HG02870 (cell line): ENCODE results near the gene FIZ1.

Source experiments
- ATAC-seq: cut with Tn5 transposase; IDR thresholded peaks from one replicate; pipeline ENCODE4 v1.9.1; 2021; ENCODE audit warnings: mild to moderate bottlenecking, moderate library complexity; ENCODE audit not compliant: unreplicated experiment

FIZ1 gene

GRCh38 chr19:55613930-55614710 is 14.8 kb upstream of the FIZ1 start:
- no peak for ATAC-seq

- no peak for ATAC-seq
Measured at GRCh38 chr19:55613396-55613795, 14.1 kb upstream of the FIZ1 start.

- ATAC-seq: no peak
Measured at GRCh38 chr19:55611983-55612645, 12.8 kb upstream of the FIZ1 start.

DNA sequence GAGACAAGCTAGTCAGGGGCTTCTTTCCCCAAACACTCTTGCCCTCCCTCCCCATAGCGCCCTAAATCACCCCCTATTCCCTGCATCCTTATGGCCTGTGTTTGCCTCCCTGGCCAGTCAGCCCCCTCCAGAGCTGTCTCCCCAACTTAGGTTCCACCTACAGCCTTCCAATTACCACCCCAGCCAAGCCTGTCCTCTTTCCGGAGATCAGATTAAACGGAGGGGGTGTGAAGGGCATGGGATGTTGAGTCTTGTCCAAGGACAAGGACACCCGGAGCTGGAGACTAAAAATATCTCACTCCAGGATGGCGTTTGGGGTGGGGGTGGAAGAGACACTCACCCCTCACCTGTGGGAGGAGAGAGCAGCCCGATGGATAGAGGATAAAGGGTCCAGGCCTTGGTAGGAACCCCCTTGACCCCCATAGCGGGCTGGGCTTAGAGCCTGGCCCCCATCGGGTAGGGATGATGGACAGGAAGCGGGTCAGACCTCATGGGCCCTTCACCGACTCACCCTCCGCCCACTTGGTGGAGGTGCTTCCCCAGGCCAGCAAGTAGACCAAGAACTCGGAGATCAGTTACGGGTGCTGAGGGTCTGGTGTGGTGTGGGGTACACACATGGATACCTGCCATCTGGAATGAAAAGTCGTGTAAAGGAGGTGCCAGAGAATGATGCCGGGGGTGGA is 12.1 kb upstream of the FIZ1 start:
- no peak for ATAC-seq

GRCh38 chr19:55609326-55609725 is 10.0 kb upstream of the FIZ1 start:
- no peak for ATAC-seq

- no peak for ATAC-seq
Measured at GRCh38 chr19:55606817-55607216, 7.5 kb upstream of the FIZ1 start.

DNA sequence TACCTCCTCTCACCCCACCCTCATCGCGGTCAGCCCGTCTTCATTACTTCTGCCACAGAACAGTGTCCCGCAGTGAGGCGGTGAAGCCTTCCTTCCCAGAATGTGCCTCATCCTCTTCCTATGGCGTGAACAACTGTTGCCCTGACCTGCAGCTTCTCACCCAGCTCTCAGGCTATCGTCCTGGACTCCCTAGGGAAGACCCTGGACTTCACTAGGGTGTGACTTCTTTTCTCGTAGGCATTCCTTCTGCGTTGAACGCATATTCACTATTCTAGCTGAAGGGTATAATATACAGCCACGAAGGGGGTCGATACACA is 7.1 kb upstream of the FIZ1 start:
- no peak for ATAC-seq

- ATAC-seq: no peak
Measured at GRCh38 chr19:55605637-55606470, 6.5 kb upstream of the FIZ1 start, which contains the start of gene ZNF865. ZNF865 (plus strand) TSS chr19:55605647; CDS start chr19:55613619, 7,972 bp downstream.

- peak; percentile 75 for ATAC-seq
Measured at GRCh38 chr19:55605207-55605636, 5.9 kb upstream of the FIZ1 start.

DNA sequence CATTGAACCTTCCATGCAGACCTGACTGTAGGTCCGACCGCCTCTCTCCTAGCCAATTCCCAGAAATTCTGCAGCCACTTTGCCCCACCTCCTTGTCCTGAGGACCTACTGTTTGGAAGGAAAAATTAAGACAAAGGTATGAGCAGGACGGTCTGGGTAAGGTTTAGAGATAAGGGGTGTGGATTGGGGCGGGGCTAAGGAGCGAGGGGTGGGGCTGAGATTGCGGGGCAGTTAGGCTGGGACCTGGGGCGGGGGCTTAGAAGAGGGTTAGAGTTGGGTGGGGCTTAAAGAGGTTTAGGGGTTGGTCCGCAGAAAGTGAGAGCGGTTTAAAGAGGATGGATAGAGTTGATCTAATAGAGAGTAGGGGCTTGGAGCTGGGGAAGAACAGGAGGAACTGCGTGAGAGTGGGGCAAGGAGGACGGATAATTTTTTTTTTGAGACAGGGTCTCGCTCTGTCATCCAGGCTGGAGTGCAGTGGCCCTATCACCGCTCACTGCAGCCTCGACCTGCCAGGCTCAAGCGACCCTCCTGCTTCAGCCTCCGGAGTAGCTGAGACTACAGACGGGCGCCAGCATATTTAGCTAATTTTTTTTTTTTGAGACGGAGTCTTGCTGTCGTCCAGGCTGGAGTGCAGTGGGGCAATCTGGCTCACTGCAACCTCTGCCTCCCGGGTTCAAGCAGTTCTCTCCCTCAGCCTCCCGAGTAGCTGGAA is 4.4 kb upstream of the FIZ1 start:
- no peak for ATAC-seq

- ATAC-seq: no peak
Measured at GRCh38 chr19:55603115-55603514, 3.8 kb upstream of the FIZ1 start.

GRCh38 chr19:55602104-55603001 is 3.0 kb upstream of the FIZ1 start:
- ATAC-seq: no peak

GRCh38 chr19:55601084-55601483 is 1.8 kb upstream of the FIZ1 start:
- no peak for ATAC-seq

DNA sequence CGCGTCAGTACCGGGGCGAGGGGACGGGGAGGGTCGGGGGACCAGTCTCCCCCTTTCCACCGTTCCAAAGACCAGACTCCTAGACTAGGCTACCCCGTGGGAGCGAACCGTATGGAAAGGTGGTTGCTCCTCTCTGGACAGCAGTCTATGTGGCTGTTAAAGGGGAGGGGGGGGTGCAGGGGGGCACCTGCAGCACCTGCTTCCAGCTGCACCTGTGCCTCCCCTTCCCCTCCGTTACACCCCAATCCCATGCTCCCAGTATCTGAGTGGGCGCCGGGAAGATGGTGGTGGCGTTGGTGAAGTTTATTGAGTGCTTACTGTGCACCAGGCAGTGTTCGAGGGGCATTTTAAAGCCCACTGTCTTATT is 1.3 kb upstream of the FIZ1 start:
- ATAC-seq: no peak

GRCh38 chr19:55599842-55600661 is 735 bp upstream of the FIZ1 start, which contains the start of gene ZNF524:
ZNF524 (plus strand) TSS chr19:55600288; CDS start chr19:55602113, 1,825 bp downstream.
- peak; percentile 32 for ATAC-seq

GRCh38 chr19:55598719-55599467 is 424 bp downstream of the FIZ1 start:
- peak; percentile 49 for ATAC-seq

GRCh38 chr19:55598034-55598433 is 1.3 kb downstream of the FIZ1 start:
- ATAC-seq: no peak

DNA sequence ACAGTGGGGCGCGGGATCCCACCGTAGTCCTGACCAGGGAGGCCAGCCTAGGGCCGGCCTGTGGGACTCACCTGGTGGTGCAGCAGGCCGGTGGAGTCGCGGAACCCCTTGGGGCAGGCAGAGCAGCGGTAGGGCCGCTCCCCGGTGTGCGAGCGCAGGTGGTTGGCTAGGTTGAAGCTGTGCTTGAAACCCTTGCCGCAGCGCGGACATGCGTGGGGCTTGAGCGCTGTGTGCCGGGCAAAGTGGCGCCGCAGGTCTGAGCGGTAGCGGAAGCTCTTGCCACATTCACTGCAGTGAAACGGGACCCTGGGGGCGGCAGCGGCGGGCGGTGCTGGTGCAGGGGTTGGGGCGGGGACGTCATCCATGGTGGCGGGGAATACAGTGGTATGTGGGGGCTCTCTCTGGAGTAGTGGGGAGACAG is 1.8 kb downstream of the FIZ1 start:
- no peak for ATAC-seq
